Pancreas (tissue), 10 donors: ENCODE measurements around the gene ADGRG6. TPM values are rescaled to one million over a fixed set of nuclear protein-coding genes. Genes with fewer than 3 reads are reported as not detected.

Source experiments
- ATAC-seq, 4 donors: fragments of 200-7000 bp; cut with Tn5 transposase; one replicate each; pipeline versions ENCODE4 v1.8.0 to v1.9.1; 2020; ENCODE audit warnings: mild to moderate bottlenecking in 4 of 4, moderate library complexity in 4 of 4
- DNase-seq, 6 donors: peaks; one replicate each; pipeline ENCODE4 v3.0.0-alpha.2; 2020
- FAIRE-seq: peaks from 2 replicates; lab custom pipeline; 2012; peaks lifted over from hg19 to GRCh38; lab: Jason Lieb, UNC
- H3K27ac ChIP-seq, 4 donors: fragments of 200-600 bp; sonication (generic); 1 replicate in 3 of 4; 2 replicates in 1 of 4; pipeline versions ENCODE4 v1.5.0 to v1.8.0; 2020
- H3K27me3 ChIP-seq, 4 donors: fragments of 200-600 bp; one replicate each; pipeline ENCODE4 v1.8.0; 2021
- H3K36me3 ChIP-seq, 3 donors: fragments of 200-600 bp; sonication (generic) in 1 of 3; one replicate each; pipeline versions ENCODE4 v1.5.0 to v1.8.0; 2020 to 2021
- H3K4me1 ChIP-seq, 3 donors: fragments of 200-600 bp; one replicate each; pipeline ENCODE4 v1.8.0; 2021
- H3K4me3 ChIP-seq, 4 donors: fragments of 200-600 bp; sonication (generic) in 2 of 4; one replicate each; pipeline versions ENCODE4 v1.5.0 to v1.8.0; 2020 to 2021
- H3K9me3 ChIP-seq, 4 donors: fragments of 200-600 bp; one replicate each; pipeline ENCODE4 v1.8.0; 2021
- WGBS, 2 donors: extraction: QIAGEN DNeasy Blood & Tissue Kit; methylation state at CpG; one replicate each; pipeline ENCODE4 v1.1.7; 2013; 5-methylcytosine and 5-hydroxymethylcytosine counted together
- intact Hi-C, 3 donors: fragments of 100-400 bp; cut with DNase I; formaldehyde crosslinking; loops; one replicate each; pipeline versions ENCODE4 v1.11.1 to v1.14.2; 2022
- polyA plus RNA-seq, 2 donors: library from polyadenylated mRNA; stranded (reverse); fragments of 200-250 nt; gene quantifications; one replicate each; pipeline ENCODE4 v1.2.3, GENCODE V29; 2013
- total RNA-seq, 6 donors: library from RNA; stranded (reverse); fragmentation: NEBNext Ultra II Directional in 4 of 6; extraction: Animal tissue kit (Norgen Biotek cat#: 25700) in 4 of 6; gene quantifications; one replicate each; pipeline versions ENCODE4 v1.2.1 to v1.2.4, GENCODE V29; 2021 to 2023
- TF ChIP-seq, protein P1 (sequence below), 4 donors: fragments of 200-600 bp; sonication (generic) in 3 of 4; IDR thresholded peaks; one replicate each; pipeline versions ENCODE4 v1.5.0 to v1.8.0; 2021; ENCODE audit warnings: antibody characterized with exemption in 4 of 4
- donor health status: healthy with polysubstance abuse.
- donor health status: DM: no; HTN: no; CAD: no; lungs with moderate emphysema.
- donor health status: DM: no; HTN: no; CAD: no.
- donor health status: control.
- donor health status: control.
- donor health status: Bipolar disorder and iron deficiency.
- donor health status: DM: yes; HTN: yes; CAD: no.
- donor health status: DM: no; HTN: no; CAD: no.
- donor health status: DM: no; HTN: no; CAD: no.
- donor health status: DM: yes; HTN: yes; CAD: no.

Gene ADGRG6
- total and polyA plus RNA-seq, 8 donors: 1.6 to 10.7 (median 4.2) TPM

GRCh38 chr6:142377497-142377848 lies 75.7 kb downstream of the ADGRG6 start:
- intact Hi-C loops: no loop called here
- TF ChIP-seq, protein P1, sequence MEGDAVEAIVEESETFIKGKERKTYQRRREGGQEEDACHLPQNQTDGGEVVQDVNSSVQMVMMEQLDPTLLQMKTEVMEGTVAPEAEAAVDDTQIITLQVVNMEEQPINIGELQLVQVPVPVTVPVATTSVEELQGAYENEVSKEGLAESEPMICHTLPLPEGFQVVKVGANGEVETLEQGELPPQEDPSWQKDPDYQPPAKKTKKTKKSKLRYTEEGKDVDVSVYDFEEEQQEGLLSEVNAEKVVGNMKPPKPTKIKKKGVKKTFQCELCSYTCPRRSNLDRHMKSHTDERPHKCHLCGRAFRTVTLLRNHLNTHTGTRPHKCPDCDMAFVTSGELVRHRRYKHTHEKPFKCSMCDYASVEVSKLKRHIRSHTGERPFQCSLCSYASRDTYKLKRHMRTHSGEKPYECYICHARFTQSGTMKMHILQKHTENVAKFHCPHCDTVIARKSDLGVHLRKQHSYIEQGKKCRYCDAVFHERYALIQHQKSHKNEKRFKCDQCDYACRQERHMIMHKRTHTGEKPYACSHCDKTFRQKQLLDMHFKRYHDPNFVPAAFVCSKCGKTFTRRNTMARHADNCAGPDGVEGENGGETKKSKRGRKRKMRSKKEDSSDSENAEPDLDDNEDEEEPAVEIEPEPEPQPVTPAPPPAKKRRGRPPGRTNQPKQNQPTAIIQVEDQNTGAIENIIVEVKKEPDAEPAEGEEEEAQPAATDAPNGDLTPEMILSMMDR (IDR thresholded peaks at IDR 0.05): no peak
- no peaks in the 10 kb centered on the region for H3K27me3 ChIP-seq
- no peak overlapping the region for H3K4me3 ChIP-seq
- H3K27ac ChIP-seq: no peak overlapping the region
- whole genome bisulfite sequencing, 2 donors: 31 to 43% methylated on average over 4 of the region's 4 CpGs
- peaks cover 7 to 28% (median 24%) of the 10 kb centered on the region in 3 donors for H3K4me1 ChIP-seq
- ATAC-seq (no peak), FAIRE-seq (no peak), DNase-seq (no peak)
- no peaks in the 10 kb centered on the region for H3K36me3 ChIP-seq
- H3K9me3 ChIP-seq: no peaks in the 10 kb centered on the region

DNA sequence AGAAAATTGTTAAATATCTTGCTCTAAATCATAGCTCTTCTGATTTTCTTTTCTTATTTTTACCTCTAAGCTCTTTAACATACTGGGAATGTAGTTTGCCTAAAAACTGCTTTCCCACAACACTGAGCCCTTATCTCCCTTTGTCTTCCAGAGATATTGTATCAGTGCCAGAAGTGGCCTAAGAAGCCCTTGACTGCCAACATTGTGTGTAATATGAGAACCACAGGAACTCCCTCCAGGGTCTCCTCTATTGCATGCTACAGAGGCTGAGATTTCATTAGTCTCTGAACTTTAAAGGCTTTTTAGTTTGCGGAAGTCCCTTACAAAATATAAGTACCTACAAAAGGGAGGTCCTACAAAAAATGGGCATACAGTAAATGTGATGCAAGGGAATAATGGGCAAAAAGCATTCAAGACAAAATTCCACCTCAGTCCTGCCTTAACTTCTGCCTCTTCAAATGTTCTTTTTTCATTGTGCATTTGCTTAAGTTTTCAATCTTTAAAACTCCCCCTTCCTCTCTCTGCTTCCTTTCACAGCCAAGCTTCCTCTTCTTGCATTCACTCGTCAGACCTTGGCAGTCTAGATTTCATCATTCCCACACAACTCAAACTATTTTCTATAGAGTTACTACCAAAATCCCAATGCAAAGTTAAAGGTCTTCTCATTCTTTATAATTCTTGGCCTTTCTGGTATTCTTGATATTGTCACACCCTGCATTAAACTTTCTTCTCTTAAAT lies 76.5 kb downstream of the ADGRG6 start:
- no peak for DNase-seq
- peaks cover 7 to 28% (median 24%) of the 10 kb centered on the region in 3 donors for H3K4me1 ChIP-seq
- TF ChIP-seq, protein P1 (IDR thresholded peaks at IDR 0.05): no peak
- no peak for FAIRE-seq
- no peak overlapping the region for H3K27ac ChIP-seq
- no peaks in the 10 kb centered on the region for H3K27me3 ChIP-seq
- no peak overlapping the region for H3K4me3 ChIP-seq
- no peaks in the 10 kb centered on the region for H3K9me3 ChIP-seq
- 69 to 73% methylated on average over 2 of the region's 2 CpGs for WGBS, 2 donors
- intact Hi-C loops: no loop called here
- H3K36me3 ChIP-seq: no peaks in the 10 kb centered on the region
- ATAC-seq: peak in 3 of 4 donors; percentile 57 to 79 (median 67)

- no peaks in the 10 kb centered on the region for H3K36me3 ChIP-seq
- ATAC-seq (no peak), FAIRE-seq (no peak), DNase-seq (no peak)
- H3K27ac ChIP-seq: no peak overlapping the region
- H3K4me1 ChIP-seq: peaks cover 7 to 22% (median 19%) of the 10 kb centered on the region in 3 donors
- 82 to 93% methylated on average over 4 of the region's 4 CpGs for WGBS, 2 donors
- no peaks in the 10 kb centered on the region for H3K9me3 ChIP-seq
- H3K27me3 ChIP-seq: no peaks in the 10 kb centered on the region
- intact Hi-C loops: loop anchor here in 1 of 3 donors (10.0 kb wide), 1 partner anchor 226 kb away; no protein-coding TSS in a partner anchor
- no peak overlapping the region for H3K4me3 ChIP-seq
- TF ChIP-seq, protein P1 (IDR thresholded peaks at IDR 0.05): no peak
Measured at GRCh38 chr6:142380626-142381025, 78.8 kb downstream of the ADGRG6 start.

- 71 to 87% methylated on average over 2 of the region's 2 CpGs for WGBS, 2 donors
- Histone ChIP-seq H3K27ac (no peak overlapping the region), H3K4me1 (peaks cover 7 to 16% (median 13%) of the 10 kb centered on the region in 3 donors), H3K27me3 (no peaks in the 10 kb centered on the region), H3K9me3 (no peaks in the 10 kb centered on the region), H3K4me3 (no peak overlapping the region), H3K36me3 (no peaks in the 10 kb centered on the region)
- DNase-seq (no peak), FAIRE-seq (no peak), ATAC-seq (no peak)
- intact Hi-C loops: loop anchor here in 1 of 3 donors (10.0 kb wide), 1 partner anchor 226 kb away; no protein-coding TSS in a partner anchor
- TF ChIP-seq, protein P1 (IDR thresholded peaks at IDR 0.05): no peak
Measured at GRCh38 chr6:142381181-142381580, 79.4 kb downstream of the ADGRG6 start.

- 82 to 89% methylated on average over 5 of the region's 5 CpGs for WGBS, 2 donors
- H3K27me3 ChIP-seq: no peaks in the 10 kb centered on the region
- no peak for DNase-seq
- H3K9me3 ChIP-seq: no peaks in the 10 kb centered on the region
- no peak for ATAC-seq
- H3K4me1 ChIP-seq: peaks cover 7 to 12% (median 11%) of the 10 kb centered on the region in 3 donors
- no peak overlapping the region for H3K27ac ChIP-seq
- H3K36me3 ChIP-seq: no peaks in the 10 kb centered on the region
- H3K4me3 ChIP-seq: no peak overlapping the region
- intact Hi-C loops: loop anchor here in 1 of 3 donors (10.0 kb wide), 1 partner anchor 227 kb away; no protein-coding TSS in a partner anchor
- TF ChIP-seq, protein P1 (IDR thresholded peaks at IDR 0.05): no peak
- FAIRE-seq: no peak
Measured at GRCh38 chr6:142381845-142382378, 80.1 kb downstream of the ADGRG6 start.
